Kidney epithelial cell (primary cell): ENCODE measurements around the gene CLCN1. TPM values are rescaled to one million over a fixed set of nuclear protein-coding genes. Genes with fewer than 3 reads are reported as not detected.

Experiments
- DNase-seq: peaks from one replicate; pipeline ENCODE4 v3.0.0-alpha.2; 2010; ENCODE audit warnings: low read depth
- H3K27me3 ChIP-seq: 2 replicates; pipeline ENCODE4 v1.6.0; 2011; ENCODE audit warnings: low read length; ENCODE audit not compliant: control insufficient read depth, insufficient read depth
- H3K36me3 ChIP-seq: 2 replicates; pipeline ENCODE4 v1.5.1; 2011; ENCODE audit warnings: low read length; ENCODE audit not compliant: control insufficient read depth, insufficient read depth
- H3K4me3 ChIP-seq: 2 replicates; pipeline ENCODE4 v1.5.1; 2011; ENCODE audit warnings: low read depth, mild to moderate bottlenecking, control low read depth, low read length
- CTCF ChIP-seq: IDR thresholded peaks from 2 replicates; pipeline ENCODE4 v1.5.1; 2011; ENCODE audit warnings: mild to moderate bottlenecking, moderate library complexity, low read length, control low read depth, inconsistent platforms; ENCODE audit not compliant: insufficient read depth, poor library complexity, severe bottlenecking
- total RNA-seq: library from RNA; depleted of rRNA; stranded (reverse); fragments of >200 nt; gene quantifications from 2 replicates; pipeline ENCODE4 v1.2.3, GENCODE V29; 2015

CLCN1 gene
- total RNA-seq, 1 donor from 2014 or later, result not detected

GRCh38 chr7:143385891-143386781, 70.2 kb downstream of the CLCN1 start:
- no peak for DNase-seq
- no peak for TF ChIP-seq CTCF
- Histone ChIP-seq H3K36me3 (peaks cover 2% of the 10 kb centered on the region), H3K4me3 (no peak overlapping the region), H3K27me3 (no peaks in the 10 kb centered on the region)

GRCh38 chr7:143387156-143387975, 71.5 kb downstream of the CLCN1 start:
- no peak for DNase-seq
- no peak for TF ChIP-seq CTCF
- peaks cover 4% of the 10 kb centered on the region for H3K36me3 ChIP-seq

GRCh38 chr7:143388051-143388450, 72.1 kb downstream of the CLCN1 start:
- H3K4me3 ChIP-seq, result no peak overlapping the region
- no peaks in the 10 kb centered on the region for H3K27me3 ChIP-seq
- TF ChIP-seq CTCF, result no peak
- no peak for DNase-seq
- H3K36me3 ChIP-seq, result peaks cover 4% of the 10 kb centered on the region

More at GRCh38 chr7:143387156-143387975, 71.5 kb downstream of the CLCN1 start:
- Histone ChIP-seq H3K4me3 (no peak overlapping the region), H3K27me3 (no peaks in the 10 kb centered on the region)

- no peak for TF ChIP-seq CTCF
- peaks cover 4% of the 10 kb centered on the region for H3K36me3 ChIP-seq
Measured at GRCh38 chr7:143388491-143389101, 72.7 kb downstream of the CLCN1 start.

GRCh38 chr7:143389316-143390103, 73.6 kb downstream of the CLCN1 start:
- H3K36me3 ChIP-seq, result peaks cover 4% of the 10 kb centered on the region
- DNase-seq, result no peak
- H3K27me3 ChIP-seq, result no peaks in the 10 kb centered on the region
- TF ChIP-seq CTCF, result no peak
- H3K4me3 ChIP-seq, result no peak overlapping the region

More at GRCh38 chr7:143388491-143389101, 72.7 kb downstream of the CLCN1 start:
- DNase-seq, result no peak
- no peak overlapping the region for H3K4me3 ChIP-seq
- H3K27me3 ChIP-seq, result no peaks in the 10 kb centered on the region
